ENCODE data around the gene ALK.

ALK gene

DNA sequence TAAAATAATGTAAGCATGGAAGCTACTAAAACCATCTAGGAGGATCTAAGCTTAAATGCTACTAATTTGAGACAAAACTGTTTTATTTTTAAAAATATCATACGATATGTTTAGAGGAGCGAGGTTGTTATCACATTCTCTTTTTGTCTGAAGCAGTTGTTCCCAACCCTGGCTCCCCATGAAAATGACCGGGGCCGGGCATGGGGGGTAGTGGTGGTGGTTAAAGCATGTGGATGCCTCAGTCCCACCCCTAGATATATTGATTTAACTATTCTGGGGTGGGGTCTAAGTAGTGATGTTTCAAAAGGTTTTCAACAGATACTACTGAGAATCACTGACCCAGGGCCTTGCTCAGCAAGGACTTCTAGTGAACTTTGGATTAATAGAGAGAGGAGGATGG is 359.8 kb downstream of the ALK start:
- no peak for DNase-seq

GRCh38 chr2:29561181-29561580 is 360.2 kb downstream of the ALK start:
- no peak for DNase-seq

DNA sequence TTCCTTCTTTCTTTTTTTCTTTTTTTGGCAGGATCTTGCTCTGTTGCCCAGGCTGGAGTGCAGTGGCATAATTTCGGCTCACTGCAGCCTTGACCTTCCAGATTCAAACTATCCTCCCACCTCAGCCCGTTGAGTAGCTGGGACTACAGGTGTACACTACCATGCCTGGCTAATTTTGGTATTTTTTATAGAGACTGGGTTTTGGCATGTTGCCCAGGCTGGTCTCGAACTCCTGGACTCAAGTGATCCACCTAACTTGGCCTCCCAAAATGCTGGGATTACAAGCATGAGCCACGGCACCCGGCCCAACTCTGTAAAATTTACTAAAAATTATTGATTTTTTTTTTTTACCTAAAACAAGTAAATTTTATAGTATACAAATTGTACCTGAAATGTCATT is 360.8 kb downstream of the ALK start:
- no peak for DNase-seq

DNA sequence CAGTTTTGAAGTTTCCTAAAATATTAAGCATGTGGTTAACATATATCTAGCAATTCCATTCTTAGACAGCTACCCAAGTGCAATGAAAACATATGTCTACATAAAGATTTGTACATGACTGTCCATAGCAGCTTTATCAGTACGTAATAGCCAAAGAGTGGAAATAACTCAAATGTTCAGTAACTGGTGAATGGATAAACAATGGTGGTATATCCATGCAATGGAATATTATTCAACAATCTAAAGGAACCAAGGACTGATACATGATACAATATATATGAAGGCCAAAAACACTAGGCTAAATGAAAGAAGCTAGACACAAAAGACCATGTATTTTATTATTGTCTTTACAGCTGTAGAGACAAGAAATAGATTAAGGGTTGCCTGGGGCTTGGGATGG is 361.4 kb downstream of the ALK start:
- no peak for DNase-seq

- no peak for DNase-seq
Observed at GRCh38 chr2:29559578-29559977, 361.8 kb downstream of the ALK start.

- DNase-seq = no peak
Observed at GRCh38 chr2:29558097-29558496, 363.3 kb downstream of the ALK start.

DNA sequence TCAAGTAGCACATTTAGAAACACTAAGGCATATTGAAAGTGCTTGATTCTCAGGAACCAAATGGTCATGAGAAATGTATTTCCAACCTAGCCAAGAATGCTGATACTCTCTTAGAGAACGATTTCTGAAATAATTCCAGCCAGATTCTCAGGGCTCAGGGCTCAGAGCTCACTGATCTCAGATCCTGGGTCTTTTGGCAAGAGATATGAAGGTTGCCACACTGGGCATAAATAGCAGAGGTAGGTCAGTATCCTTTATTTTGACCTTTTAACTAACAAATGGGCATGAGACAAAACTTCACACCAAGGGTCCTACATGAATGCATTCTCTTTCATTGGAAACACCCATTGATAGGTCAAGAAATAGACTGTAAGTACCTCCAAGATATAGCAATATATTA is 364.1 kb downstream of the ALK start:
- DNase-seq = no peak

DNA sequence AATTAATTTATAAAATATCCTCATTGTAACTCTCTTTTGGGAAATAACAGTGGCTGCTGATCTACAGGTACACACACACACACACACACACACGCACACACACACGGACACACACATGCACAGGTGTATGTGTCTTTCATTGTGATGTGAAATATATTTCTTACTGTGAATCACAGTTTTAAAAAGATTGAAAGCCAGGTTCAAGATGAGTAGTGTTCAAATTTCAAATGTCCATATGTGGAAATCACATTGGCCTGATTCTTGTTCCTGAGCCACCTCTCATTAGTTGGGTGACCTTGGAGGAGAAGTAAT is 372.4 kb downstream of the ALK start:
- no peak for DNase-seq

GRCh38 chr2:29544917-29545316 is 376.5 kb downstream of the ALK start:
- no peak for DNase-seq

GRCh38 chr2:29544031-29544430 is 377.4 kb downstream of the ALK start:
- no peak for DNase-seq

GRCh38 chr2:29535188-29535587 is 386.2 kb downstream of the ALK start:
- DNase-seq = no peak

DNA sequence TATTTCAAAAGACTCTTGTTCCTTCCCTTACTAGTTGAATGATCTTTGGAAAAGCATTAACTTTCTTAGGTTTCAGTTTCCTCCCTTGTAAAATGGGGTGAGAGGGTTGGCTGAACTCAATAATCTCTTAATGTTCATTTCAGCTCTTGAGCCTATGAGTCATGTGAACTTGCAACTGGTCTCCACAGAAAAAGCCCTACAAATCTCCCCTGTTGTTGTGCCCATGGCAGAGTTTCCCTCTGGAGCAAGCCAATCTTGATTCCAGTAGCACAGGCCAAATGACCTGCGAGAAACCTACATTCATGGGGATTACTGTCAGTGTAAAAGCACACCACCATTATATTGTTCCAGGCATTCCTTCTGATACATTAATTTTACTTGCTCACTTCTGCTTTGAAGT is 388.9 kb downstream of the ALK start:
- no peak for DNase-seq

DNA sequence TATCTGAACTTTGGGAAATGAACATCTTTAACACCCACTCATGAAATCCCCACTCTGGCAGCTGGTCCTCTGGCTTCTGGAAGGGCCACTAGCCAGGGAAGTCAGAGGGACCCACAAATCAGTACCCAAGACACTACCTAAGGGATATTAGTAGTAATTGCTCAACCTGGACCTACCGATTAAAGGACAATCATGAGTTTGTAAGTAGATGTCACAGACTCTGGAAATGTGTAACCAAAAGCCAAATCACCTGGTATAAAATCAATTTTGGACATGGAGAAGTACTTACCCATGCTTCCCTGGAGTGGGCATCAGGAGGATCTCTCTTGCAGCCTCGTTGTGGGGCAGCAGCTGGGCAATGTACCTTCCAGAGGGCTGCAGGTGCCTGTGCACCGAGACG is 389.8 kb downstream of the ALK start:
- DNase-seq = no peak

DNA sequence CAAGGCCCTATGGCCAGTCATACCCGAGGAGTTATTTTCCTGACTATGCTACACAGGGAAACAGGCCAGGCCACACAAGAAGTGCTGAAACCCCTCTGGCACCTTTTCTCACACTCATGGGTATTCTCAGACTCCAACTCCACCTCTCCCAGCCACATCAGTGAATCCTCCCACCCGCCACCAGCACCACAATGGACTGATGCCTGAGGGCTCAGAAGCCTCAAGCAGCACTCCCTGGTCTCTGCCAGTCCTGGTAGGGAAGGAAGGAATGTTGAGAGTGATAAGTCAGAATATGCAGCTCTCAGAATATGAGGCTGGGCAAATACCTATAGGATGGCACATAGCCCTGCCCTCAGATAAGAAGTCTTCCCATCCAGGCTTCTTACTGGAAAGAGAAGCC is 391.1 kb downstream of the ALK start:
- no peak for DNase-seq

GRCh38 chr2:29528891-29529520 is 392.4 kb downstream of the ALK start:
- DNase-seq = no peak

GRCh38 chr2:29528371-29528770 is 393.0 kb downstream of the ALK start:
- DNase-seq = no peak

DNA sequence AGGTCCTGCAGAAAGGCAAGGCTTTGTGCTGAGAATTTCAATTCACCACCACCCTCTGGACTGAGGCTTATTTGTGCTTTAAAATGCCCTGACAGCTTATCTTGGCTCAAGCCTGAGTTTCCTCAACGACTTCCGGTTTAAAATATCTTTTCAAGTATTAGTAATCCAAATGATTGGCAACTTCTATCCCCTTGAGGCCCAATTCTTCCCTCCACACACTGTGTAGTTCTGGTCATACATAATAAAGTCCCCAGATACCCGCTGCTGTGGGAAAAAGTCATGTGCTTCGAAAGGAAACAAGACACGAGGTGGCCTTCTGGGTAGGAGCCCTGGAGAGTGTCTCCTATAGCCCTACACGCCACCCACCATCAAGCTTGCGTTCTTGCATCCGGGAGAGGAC is 393.4 kb downstream of the ALK start:
- DNase-seq = no peak

DNA sequence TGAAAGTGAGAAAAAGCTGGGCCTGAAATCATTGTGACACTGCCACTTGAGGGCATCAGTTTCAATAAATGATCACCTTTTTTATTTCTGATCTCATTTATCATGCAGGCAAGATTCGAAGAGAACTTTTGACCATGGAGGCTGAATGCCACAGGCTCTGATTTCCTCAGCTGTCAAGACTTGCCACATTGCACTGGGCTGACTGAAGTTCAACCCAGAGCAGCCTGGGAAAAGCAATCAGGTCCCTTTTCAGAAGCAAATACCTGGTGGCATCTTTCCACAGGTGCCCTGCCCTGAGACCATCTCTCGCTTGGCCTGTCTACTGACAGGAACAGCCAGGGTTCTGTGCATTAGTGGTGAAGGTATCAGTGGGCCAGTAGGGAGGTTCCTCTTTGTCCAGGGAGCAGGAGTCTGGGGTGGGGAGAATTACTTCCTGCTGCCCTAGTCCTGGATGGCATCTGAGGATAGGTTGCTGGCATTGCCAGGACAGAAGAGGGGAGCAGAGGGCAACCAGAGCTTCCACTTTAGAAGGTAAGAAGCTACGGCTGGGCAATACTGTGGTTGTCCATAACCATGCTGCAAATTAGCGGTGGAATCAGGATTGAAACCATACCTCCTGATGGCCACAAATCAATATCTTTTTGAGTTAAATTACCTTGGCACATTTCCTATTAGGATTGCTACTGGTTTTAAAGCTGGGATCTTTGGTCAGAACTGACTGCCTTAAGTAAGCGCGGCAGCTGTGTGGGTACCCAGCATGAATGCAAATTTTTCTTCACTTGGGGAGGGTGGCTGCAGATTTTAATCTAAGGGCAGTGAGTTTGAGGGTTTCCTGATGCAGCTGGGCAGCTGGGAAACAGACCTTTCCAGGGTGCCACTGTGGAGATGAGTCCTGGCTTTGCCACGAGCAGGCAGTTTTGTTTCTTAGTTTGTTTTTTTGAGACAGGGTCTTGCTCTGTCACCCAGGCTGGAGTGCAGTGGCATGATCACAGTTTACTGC is 394.5 kb downstream of the ALK start:
- DNase-seq = no peak

- DNase-seq = no peak
Observed at GRCh38 chr2:29525921-29526320, 395.5 kb downstream of the ALK start.

DNA sequence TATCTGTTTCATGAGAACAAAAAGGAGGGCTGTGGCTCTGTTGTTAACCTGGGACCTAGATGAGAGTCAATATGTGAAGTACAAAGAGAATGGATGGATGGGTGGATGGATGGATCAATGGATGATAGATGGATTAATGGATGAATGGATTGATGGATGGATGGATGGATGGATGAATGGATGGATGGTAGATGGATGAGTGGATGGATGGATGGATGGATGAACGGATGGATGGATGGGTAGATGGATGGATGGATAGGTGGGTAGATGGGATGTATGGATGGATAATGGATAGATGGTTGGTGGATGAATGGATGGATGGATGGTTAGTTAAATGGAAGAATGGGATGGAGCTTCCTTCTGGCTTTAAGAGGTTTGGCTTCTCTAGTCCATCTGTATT is 396.7 kb downstream of the ALK start:
- no peak for DNase-seq

GRCh38 chr2:29522951-29523669 is 398.3 kb downstream of the ALK start:
- DNase-seq = no peak

GRCh38 chr2:29520001-29520400 is 401.4 kb downstream of the ALK start:
- no peak for DNase-seq

DNA sequence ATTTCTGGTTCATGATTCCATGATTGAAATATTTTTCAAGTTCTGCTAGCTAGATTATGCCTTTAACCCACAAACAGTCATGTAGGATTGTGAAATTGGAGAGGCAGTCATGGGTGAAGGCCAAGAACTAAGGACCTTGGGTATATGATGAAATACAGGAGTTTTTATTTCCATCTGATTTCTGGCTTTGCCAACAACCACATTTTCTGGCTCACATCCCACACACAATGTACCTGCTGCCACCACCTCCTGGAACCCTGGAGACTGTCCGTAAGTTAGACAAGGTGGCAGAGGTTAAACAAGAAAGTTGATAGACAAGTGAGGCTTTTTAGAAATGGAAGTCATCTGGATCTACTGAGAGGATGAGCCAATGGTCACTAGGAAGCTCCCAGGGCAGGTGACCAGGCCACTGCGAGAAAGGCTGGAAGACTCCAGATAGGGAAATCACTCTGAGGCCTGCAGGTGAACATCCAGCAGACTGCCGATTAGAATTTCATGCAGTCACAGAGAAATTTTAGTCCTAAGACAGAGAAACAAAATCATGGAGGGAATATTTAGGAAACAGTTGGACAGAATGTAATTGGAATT is 402.0 kb downstream of the ALK start:
- DNase-seq = no peak
